ENCODE data around the gene ZIC4. TPM values are rescaled to one million over a fixed set of nuclear protein-coding genes. Genes with fewer than 3 reads are reported as not detected.

Gene ZIC4
- total and polyA plus RNA-seq, 2 of the 8 experiments (the other 6 are each of a cell fraction or from before 2014, with no cell fraction given), result 0.03 to 0.13 TPM

DNA sequence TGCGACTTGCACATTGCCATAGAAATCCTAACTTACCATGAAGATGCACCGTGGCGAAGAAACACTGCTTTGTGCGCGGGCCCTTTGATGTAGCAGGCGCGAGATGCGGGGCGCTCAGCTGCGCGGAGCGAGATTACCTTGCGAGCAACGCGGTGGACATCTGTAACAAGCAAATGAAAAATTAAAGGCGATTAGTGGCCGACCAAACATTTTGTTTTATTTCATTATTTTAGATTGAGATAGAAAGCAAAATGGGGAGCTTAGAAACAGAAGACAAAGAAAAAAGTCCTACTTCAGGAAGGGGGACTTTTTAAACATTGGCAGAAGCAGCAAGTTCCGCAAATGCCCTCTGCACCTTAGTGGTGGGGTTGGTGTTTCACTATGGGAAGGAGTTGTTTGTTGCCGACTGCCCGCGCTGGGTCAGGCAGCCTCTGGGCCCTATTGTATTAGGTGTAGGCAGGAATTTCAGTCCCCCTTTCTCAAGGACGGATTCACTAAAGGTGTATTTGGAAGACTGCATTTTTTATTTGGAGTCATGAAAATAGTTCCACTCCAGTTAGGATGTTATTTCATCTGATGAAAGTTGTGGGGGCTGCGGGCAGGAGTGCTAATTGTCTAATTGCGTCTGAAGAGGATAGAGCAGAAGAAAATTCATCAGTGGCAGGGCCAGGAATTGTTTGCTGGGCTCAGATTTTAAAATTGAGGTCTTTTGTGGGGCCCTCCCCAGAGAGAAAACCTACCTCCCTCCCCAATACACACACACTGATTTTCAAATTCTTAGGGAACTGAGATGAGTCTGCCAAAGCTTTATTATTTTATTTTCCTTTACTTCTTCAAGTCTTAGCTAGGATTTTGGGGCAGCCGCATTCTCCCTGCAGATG lies 17.4 kb downstream of the ZIC4 start (continued):
- TF ChIP-seq, protein P1, sequence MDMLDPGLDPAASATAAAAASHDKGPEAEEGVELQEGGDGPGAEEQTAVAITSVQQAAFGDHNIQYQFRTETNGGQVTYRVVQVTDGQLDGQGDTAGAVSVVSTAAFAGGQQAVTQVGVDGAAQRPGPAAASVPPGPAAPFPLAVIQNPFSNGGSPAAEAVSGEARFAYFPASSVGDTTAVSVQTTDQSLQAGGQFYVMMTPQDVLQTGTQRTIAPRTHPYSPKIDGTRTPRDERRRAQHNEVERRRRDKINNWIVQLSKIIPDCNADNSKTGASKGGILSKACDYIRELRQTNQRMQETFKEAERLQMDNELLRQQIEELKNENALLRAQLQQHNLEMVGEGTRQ (IDR thresholded peaks at IDR 0.05; ENCODE audit: low read length), result no peak
- TF ChIP-seq TEAD4 (IDR thresholded peaks at IDR 0.05; ENCODE audit: low read depth, low read length) (peak; percentile 61; the same call in 1 of the 2 replicates), JUND (IDR thresholded peaks at IDR 0.05; ENCODE audit: low read length) (no peak), KDM5A (IDR thresholded peaks at IDR 0.05; ENCODE audit: low read length) (no peak)

Data from H1 (cell line).